GM21360 (cell line): ENCODE results near the gene CELA3A.
"Not testable (repeated sequence)": the region's sequence is repeated elsewhere in the genome, so short reads cannot be mapped to it uniquely, and the experiment has no call there.

Source experiments
- ATAC-seq: cut with Tn5 transposase; IDR thresholded peaks from one replicate; pipeline ENCODE4 v1.9.1; 2021; ENCODE audit warnings: mild to moderate bottlenecking, moderate library complexity; ENCODE audit not compliant: unreplicated experiment

The CELA3A gene

DNA sequence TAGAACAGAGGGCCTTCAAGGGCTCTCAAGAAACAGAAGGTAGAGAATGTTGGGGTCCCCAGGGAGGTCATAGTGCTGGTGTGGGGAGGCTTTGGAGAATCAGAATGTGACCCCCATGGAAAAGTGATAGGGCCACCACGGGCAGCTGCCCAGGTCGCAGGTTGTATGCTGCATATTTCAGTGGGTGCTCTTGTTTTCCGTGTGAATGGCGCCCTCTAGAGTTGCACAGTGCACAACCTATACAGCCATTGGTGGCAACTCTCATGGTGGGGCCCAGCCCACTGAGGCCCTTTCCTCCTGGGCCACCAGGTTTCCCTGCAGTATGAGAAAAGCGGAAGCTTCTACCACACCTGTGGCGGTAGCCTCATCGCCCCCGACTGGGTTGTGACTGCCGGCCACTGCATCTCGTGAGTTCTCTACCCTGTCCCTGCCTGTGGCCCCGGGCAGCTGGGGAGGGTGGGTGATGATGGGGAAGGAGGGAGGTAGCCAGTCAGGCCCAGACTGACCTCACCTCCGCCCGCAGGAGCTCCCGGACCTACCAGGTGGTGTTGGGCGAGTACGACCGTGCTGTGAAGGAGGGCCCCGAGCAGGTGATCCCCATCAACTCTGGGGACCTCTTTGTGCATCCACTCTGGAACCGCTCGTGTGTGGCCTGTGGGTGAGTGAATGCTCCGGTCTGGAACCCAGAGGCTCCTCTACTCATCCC is 20.8 kb upstream of the CELA3A start:
- not testable (repeated sequence) for ATAC-seq

DNA sequence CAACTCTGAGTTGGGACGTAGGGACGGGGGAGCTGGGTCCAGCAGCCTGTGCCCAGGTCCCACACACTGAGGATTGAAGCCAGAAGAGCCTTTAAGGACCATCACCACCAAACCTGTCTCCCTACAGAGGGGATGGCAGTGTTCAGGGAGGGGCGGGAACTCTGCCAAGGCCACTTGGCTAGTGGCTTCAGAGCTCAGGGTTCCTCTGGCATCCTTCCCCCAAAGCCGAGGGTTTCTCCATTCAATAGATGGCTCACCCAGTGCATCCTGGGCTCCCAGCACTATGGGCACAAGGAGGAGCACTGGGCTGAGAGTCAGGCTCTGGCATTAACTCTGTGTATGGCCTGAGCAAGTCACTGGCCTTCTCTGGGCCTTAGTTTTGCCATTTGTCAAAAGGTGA is 20.2 kb upstream of the CELA3A start:
- ATAC-seq, result not testable (repeated sequence)

DNA sequence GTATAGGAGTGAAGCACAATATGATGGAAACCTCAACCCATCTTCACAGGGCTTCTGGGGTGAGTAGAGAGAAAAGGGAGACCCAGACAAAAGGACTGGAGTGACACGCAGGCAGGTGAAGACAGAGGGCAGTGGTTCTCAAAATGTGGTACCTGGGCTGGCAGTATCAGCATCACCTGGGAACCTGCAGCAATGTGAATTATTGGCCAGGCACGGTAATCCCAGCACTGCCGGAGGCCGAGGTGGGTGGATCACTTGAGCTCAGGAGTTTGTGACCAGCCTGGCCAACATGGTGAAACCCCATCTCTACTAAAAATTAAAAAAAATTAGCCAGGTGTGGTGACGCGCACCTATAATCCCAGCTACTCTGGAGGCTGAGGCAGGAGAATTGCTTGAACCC is 19.3 kb upstream of the CELA3A start:
- ATAC-seq, result not testable (repeated sequence)

DNA sequence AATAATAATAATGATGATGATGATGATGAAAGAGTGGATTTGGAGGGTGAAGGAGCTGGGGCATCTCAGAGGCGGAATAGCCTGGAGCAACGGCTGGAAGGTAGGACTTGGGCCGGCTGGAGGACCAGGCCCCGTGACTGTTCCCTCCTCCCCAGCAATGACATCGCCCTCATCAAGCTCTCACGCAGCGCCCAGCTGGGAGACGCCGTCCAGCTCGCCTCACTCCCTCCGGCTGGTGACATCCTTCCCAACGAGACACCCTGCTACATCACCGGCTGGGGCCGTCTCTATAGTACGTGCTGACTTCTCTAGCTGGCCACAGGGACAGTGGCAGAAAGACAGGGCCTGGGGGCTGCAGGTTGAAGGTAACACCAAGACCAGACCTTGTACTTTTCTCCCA is 17.9 kb upstream of the CELA3A start:
- ATAC-seq, result not testable (repeated sequence)

DNA sequence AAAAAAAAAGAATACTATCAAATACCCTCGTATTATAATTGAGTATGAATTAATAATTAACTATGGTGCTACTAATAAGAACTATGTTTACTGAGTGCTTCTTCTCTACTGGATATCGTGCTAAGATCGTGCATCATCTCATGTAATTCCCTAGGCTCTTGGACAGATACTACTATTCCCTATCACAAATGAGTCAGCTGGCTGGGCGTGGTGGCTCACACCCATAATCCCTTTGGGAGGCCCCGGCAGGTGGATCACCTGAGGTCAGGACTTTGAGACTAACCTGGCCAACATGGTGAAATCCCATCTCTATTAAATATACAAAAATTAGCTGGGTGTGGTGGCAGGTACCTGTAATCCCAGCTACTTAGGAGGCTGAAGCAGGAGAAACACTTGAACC is 15.6 kb upstream of the CELA3A start:
- not testable (repeated sequence) for ATAC-seq

DNA sequence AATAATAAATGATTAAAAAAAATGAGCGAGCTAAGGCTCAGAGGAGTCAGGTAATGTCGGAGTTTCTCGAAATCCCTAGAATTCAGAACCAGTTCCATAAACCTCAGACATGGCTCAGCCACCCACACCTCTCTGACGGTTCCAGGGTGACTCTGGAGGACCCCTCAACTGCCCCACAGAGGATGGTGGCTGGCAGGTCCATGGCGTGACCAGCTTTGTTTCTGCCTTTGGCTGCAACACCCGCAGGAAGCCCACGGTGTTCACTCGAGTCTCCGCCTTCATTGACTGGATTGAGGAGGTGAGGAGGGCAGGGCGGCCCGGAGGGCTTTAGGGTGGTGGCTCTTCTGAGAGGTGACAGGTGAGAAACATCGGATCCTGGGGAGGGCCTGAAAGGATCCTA is 15.1 kb upstream of the CELA3A start:
- not testable (repeated sequence) for ATAC-seq

DNA sequence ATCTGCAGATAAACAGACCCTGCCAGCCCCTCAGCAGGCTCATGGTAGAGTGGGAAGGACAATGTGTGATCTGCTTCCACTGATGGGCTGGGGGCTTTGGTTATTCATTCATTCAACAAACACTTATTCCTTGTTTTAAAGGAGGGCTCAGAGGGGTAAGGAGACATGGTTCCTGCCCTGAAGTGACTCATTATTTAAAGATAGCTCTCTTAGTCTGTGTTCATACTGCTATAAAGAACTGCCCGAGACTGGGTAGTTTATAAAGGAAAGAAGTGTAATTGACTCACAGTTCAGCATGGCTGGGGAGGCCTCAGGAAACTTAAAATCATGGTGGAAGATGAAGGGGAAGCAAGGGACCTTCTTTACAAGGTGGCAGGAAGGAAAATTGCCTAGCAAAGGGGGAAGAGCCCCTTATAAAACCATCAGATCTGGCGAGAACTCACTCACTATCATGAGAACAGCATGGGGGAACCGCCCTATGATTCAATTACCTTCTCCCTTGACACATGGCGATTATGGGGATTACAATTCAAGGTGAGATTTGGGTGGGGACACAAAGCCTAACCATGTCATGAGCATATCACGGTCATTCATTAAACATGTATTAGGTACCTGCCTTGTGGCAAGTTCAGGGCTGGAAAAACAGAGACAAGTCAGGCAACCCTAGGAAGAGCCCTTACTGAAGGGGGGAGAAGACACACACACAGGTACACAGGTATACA is 11.6 kb upstream of the CELA3A start:
- ATAC-seq, result not testable (repeated sequence)

DNA sequence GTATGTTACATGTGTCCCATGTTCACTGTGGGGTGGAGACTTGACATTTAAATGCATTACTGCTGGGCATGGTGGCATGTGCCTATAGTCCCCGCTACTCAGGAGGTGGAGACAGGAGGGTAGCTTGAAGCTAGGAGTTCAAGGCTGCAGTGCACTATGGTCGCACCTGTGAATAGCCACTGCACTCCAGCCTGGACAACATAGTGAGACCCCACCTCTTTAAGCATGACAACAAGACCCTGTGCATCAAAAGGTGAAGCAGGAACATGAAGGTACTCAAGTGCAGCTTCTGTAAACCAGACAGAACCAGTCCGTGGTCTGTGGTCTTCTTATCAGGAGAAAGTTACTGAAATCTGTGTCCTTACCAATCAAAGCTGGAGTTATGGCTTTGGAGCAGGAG is 9.3 kb upstream of the CELA3A start:
- ATAC-seq, result not testable (repeated sequence)

DNA sequence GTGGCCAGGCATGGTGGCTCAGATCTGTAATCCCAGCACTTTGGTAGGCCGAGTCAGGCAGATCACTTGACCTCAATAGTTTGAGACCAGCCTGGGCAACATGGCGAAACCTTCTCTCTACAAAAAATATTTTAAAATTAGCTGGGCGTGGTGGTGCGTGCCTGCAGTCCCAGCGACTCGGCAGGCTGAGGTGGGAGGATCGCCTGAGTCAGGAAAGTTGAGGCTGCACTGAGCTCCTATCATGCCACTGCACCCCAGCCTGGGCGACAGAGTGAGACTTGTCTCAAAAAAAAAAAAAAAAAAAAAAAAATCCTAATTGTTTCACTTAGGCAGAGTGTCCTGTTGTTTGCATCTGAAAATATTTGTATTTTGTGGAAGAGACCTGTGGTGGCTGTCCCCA is 6.7 kb upstream of the CELA3A start:
- not testable (repeated sequence) for ATAC-seq

DNA sequence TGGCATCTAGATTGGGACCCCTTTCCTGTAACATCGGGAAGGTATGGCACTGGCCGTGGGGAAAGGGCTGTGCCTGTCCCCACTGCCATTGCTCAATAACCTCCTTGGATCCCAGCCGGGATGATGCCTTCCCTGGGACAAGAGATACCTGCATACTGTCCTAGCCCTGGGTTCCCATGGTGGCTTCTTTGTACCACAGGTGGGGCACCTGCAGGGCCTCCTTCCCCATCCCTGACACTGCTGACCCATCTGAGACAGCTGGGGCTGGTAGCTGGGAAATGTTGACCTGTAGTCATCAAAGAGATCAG is 4.8 kb upstream of the CELA3A start:
- not testable (repeated sequence) for ATAC-seq

DNA sequence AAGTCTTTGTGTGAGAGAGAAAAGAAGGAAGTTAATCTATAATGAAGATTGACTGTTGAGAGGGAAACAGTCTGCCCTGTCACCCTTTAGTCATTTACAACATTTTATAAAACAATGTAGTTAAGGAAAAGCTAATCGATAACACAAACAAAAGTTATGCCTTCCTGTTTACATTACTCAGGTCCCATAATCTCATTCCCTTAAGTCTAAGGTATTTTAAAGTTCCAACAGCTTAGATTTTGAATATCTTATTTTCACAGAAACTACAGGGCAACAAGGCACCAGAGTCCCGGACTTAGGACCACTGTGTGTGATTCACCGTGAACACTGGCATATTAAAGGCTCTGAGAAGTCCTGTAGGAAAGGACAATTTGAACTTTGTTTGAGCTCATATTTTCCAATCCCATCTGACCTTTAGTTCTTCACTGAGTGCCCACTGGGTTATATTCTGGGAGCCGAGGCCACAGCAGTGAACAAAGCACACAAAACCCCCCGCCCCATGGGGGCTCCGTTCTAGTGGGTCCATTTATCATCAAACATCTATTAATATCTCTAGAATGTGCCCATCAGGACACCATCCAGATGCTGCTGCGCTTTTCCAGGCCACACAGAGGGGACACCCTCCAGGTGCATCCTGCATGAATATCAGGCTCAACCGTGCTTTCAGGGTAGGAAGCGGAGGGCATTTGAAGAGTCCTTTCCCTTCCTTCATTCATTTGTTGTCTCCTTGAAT is 3.4 kb upstream of the CELA3A start:
- ATAC-seq, result not testable (repeated sequence)

DNA sequence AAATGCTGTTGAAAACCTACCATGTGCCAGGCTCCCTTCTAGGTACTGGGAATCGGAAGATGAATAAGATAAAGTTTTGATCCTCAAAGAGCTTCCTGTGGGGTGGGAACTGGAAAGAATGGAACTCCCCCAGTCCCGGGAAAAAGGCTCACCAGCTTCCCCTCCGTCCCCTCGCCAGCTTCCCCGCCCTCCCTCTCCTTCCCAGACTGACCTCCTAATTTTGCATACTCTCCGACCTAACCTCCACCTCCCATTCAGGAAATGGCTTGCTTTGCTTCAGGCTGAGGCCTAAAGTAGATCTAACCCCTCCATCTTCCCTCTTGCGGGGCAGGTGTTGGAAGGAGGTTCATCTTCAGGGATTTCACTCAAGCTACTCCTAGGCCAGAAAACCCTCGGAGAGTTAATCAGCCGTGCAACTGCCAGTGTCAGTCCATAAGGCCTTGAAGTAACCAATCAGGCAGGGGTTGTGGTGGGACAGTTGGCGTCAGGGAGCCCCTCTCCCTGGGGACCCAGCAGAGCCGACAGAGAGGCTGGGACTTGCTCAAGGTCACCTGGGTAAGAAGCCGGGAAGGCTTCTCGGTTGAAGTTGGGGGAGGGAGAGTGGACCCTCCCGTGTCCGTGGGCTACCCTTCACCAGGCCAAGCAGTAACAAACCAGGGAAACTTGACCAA is 2.7 kb upstream of the CELA3A start:
- not testable (repeated sequence) for ATAC-seq

DNA sequence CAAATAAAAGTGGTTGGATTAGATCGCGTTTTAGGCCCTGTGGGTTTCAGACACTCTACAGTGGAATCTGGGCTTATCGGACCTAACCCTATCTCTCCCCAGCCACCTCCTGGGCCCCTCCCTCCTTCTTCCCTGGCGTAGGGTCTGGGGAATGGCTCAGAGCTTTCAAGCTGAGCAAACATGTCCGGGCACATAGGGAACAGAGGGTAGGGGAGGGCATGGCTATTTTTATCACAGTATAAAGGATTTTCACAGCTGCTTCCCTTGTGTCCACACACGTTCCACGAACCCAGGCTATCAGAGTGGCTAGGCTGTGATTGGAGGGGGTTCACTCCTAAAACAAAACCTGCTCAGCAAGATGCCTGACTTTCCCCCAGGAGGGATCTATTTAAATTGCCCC is 1.8 kb upstream of the CELA3A start:
- not testable (repeated sequence) for ATAC-seq

DNA sequence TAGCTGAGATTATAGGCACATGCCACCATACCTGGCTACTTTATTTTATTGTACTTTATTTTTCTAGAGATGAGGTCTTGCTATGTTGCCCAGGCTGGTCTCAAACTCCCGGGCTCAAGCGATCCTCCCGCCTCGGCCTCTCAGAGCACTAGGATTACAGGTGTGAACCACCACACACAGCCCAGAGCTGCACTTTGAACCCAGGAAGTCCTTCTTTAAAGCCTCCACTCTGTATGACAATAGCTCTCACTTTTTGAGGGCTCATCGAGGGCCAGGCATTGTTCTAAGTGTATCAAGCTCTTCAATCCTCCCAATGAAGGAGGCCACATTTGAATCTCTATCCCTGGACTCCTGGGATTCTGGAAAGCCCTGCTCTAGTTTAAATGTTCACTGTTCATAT is 1.0 kb downstream of the CELA3A start:
- ATAC-seq, result not testable (repeated sequence)

DNA sequence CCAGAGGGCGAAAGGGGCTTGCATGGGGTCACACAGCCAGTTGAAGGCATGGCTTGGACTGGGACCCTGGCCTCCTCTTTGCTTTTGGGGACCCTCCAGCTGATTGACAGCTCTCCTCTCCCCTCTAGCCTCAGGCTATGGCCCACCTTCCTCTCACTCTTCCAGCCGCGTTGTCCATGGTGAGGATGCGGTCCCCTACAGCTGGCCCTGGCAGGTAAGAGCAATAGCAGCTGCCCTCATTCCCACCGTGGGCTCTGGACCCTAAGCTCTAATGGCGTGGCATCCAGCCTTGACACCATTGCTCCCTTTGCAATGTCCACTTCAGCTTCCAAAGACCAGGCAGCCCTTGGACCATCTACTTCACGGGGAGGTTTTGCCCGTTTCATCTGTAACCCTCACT is 1.4 kb downstream of the CELA3A start:
- ATAC-seq, result not testable (repeated sequence)

DNA sequence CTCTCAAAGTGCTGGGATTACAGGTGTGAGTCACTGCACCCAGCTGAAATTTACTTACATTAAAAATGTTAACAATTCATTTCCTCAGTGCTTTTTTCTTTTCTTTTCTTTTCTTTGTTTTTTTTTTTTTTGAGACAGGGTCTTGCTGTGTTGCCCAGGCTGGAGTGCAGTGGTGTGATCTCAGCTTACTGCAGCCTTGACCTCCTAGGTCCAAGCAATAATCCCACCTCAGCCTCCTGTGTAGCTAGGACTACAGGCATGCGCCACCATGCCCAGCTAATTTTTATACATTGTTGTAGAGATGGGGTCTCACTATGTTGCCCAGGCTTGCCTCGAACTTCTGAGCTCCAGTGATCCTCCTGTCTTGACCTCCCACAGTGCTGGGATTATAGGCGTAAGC is 2.5 kb downstream of the CELA3A start:
- ATAC-seq, result not testable (repeated sequence)

DNA sequence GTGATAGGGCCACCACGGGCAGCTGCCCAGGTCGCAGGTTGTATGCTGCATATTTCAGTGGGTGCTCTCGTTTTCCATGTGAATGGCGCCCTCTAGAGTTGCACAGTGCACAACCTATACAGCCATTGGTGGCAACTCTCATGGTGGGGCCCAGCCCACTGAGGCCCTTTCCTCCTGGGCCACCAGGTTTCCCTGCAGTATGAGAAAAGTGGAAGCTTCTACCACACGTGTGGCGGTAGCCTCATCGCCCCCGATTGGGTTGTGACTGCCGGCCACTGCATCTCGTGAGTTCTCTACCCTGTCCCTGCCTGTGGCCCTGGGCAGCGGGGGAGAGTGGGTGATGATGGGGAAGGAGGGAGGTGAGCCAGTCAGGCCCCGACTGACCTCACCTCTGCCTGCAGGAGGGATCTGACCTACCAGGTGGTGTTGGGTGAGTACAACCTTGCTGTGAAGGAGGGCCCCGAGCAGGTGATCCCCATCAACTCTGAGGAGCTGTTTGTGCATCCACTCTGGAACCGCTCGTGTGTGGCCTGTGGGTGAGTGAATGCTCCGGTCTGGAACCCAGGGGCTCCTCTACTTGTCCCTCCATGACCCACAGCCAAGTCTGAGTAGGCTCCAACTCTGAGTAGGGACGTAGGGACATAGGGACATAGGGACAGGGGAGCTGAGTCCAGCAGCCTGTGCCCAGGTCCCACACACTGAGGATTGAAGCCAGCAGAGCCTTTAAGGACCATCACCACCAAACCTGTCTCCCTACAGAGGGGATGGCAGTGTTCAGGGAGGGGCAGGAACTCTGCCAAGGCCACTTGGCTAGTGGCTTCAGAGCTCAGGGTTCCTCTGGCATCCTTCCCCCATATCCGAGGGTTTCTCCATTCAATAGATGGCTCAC is 4.0 kb downstream of the CELA3A start:
- not testable (repeated sequence) for ATAC-seq

DNA sequence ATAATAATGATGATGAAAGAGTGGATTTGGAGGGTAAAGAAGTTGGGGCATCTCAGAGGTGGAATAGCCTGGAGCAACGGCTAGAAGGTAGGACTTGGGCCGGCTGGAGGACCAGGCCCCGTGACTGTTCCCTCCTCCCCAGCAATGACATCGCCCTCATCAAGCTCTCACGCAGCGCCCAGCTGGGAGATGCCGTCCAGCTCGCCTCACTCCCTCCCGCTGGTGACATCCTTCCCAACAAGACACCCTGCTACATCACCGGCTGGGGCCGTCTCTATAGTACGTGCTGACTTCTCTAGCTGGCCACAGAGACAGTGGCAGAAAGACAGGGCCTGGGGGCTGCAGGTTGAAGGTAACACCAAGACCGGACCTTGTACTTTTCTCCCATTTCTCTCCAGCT is 5.3 kb downstream of the CELA3A start:
- not testable (repeated sequence) for ATAC-seq

DNA sequence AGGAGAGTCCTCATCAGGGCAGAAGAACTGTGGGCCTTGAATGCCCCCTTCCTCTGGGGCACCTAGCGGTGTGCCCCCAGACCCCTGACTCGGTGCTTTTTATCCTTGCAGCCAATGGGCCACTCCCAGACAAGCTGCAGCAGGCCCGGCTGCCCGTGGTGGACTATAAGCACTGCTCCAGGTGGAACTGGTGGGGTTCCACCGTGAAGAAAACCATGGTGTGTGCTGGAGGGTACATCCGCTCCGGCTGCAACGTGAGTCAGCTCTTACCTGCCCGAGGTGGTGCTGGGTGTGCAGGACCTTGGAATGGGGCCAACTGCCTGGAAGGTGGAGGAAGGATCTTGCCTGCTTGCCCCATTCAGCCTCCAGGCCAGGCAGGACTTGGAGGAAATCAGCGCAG is 5.8 kb downstream of the CELA3A start:
- ATAC-seq, result not testable (repeated sequence)

DNA sequence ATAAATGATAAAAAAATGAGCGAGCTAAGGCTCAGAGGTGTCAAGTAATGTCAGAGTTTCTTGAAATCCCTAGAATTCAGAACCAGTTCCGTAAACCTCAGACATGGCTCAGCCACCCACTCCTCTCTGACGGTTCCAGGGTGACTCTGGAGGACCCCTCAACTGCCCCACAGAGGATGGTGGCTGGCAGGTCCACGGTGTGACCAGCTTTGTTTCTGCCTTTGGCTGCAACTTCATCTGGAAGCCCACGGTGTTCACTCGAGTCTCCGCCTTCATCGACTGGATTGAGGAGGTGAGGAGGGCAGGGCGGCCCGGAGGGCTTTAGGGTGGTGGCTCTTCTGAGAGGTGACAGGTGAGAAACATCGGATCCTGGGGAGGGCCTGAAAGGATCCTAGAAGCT is 8.1 kb downstream of the CELA3A start:
- not testable (repeated sequence) for ATAC-seq
